Suppressor macrophage treated with lipopolysaccharide for 1 hour (primary cell): ENCODE results near the gene GATM.

Source experiments
- DNase-seq, 3 donors: peaks; one replicate each; pipeline ENCODE4 v3.0.0-alpha.2; 2020 to 2022

The GATM gene

GRCh38 chr15:45378149-45378912 lies at the start of gene GATM:
TSS of gene GATM (minus strand) at chr15:45378544. CDS start at chr15:45378453, 91 bp downstream.
- DNase-seq: peak; percentile 87 to 91 (median 88)

GRCh38 chr15:45427085-45427484 lies 48.7 kb upstream of the GATM start:
- DNase-seq: no peak

- DNase-seq: peak; percentile 64 to 77 (median 76)
Observed at GRCh38 chr15:45425135-45425534, 46.8 kb upstream of the GATM start.

GRCh38 chr15:45424429-45424828 lies 46.1 kb upstream of the GATM start:
- no peak for DNase-seq

GRCh38 chr15:45417303-45417950 lies 39.1 kb upstream of the GATM start:
- DNase-seq: no peak

GRCh38 chr15:45414215-45414885 lies 36.0 kb upstream of the GATM start:
- DNase-seq: no peak

- DNase-seq: no peak
Observed at GRCh38 chr15:45409596-45409995, 31.3 kb upstream of the GATM start.

GRCh38 chr15:45407786-45408185 lies 29.4 kb upstream of the GATM start:
- no peak for DNase-seq

- DNase-seq: peak; percentile 65 to 84 (median 82)
Observed at GRCh38 chr15:45402955-45403877, 24.9 kb upstream of the GATM start.

GRCh38 chr15:45402162-45402954 lies 24.0 kb upstream of the GATM start:
- DNase-seq: peak; percentile 98 to 100 (median 100)

- DNase-seq: peak in 1 of 3 donors; percentile 23
Observed at GRCh38 chr15:45401665-45402161, 23.4 kb upstream of the GATM start.

GRCh38 chr15:45399381-45400212 lies 21.3 kb upstream of the GATM start:
- peak; percentile 83 to 89 (median 88) for DNase-seq

- no peak for DNase-seq
Observed at GRCh38 chr15:45397116-45397665, 18.8 kb upstream of the GATM start.

GRCh38 chr15:45395943-45396342 lies 17.6 kb upstream of the GATM start:
- DNase-seq: no peak

GRCh38 chr15:45394681-45395080 lies 16.3 kb upstream of the GATM start:
- no peak for DNase-seq

GRCh38 chr15:45393851-45394250 lies 15.5 kb upstream of the GATM start:
- peak; percentile 33 to 62 (median 51) for DNase-seq

GRCh38 chr15:45392584-45392855 lies 14.2 kb upstream of the GATM start:
- DNase-seq: peak; percentile 75 to 95 (median 93)

- DNase-seq: peak; percentile 81 to 96 (median 93)
Observed at GRCh38 chr15:45391746-45392583, 13.6 kb upstream of the GATM start.

- no peak for DNase-seq
Observed at GRCh38 chr15:45389351-45389750, 11.0 kb upstream of the GATM start.
